Kidney (tissue), 14 donors: ENCODE results near the gene SVOPL. TPM values are rescaled to one million over a fixed set of nuclear protein-coding genes. Genes with fewer than 3 reads are reported as not detected.

Source experiments
- DNase-seq, 5 donors: peaks; one replicate each; pipeline ENCODE4 v3.0.0-alpha.2; 2013 to 2020
- FAIRE-seq: peaks from 2 replicates; lab custom pipeline; 2012; peaks lifted over from hg19 to GRCh38; lab: Jason Lieb, UNC
- H3K27ac ChIP-seq, 2 donors: one replicate each; pipeline ENCODE4 v1.7.0; 2013; ENCODE audit warnings: low read depth in 2 of 2, low read length in 2 of 2, inconsistent platforms in 1 of 2
- H3K27me3 ChIP-seq: one replicate; pipeline ENCODE4 v1.7.1; 2013; ENCODE audit warnings: low read length, inconsistent platforms; ENCODE audit not compliant: control insufficient read depth, insufficient read depth
- H3K36me3 ChIP-seq, 3 donors: one replicate each; pipeline versions ENCODE4 v1.7.0 to v1.7.1; 2013; ENCODE audit warnings: low read length in 3 of 3, control low read depth in 1 of 3, inconsistent platforms in 1 of 3; ENCODE audit not compliant: insufficient read depth in 3 of 3, control insufficient read depth in 2 of 3
- H3K4me1 ChIP-seq, 3 donors: one replicate each; pipeline versions ENCODE4 v1.7.0 to v1.7.1; 2013; ENCODE audit warnings: low read length in 3 of 3, inconsistent platforms in 1 of 3, low read depth in 1 of 3; ENCODE audit not compliant: control insufficient read depth in 2 of 3, insufficient read depth in 2 of 3
- H3K4me3 ChIP-seq, 3 donors: one replicate each; pipeline versions ENCODE4 v1.7.0 to v1.8.1; 2013; ENCODE audit warnings: low read length in 3 of 3, control low read depth in 1 of 3, inconsistent platforms in 1 of 3
- H3K9ac ChIP-seq, 3 donors: one replicate each; pipeline versions ENCODE4 v1.7.0 to v1.7.1; 2013; ENCODE audit warnings: low read length in 3 of 3, control low read depth in 1 of 3, inconsistent platforms in 1 of 3
- H3K9me3 ChIP-seq, 3 donors: one replicate each; pipeline versions ENCODE4 v1.7.0 to v1.7.1; 2013; ENCODE audit warnings: low read length in 3 of 3, control low read depth in 1 of 3, inconsistent platforms in 1 of 3; ENCODE audit not compliant: control insufficient read depth in 2 of 3, insufficient read depth in 1 of 3
- intact Hi-C: fragments of 100-400 bp; cut with DNase I; formaldehyde crosslinking; loops from one replicate; pipeline ENCODE4 v1.11.1; 2022
- polyA plus RNA-seq: library from polyadenylated mRNA; stranded (reverse); fragments of 350-450 nt; fragmentation: Illumina TruSeq; extraction: RNeasy Lipid Tissue Mini Kit (QIAGEN cat#74804); gene quantifications from one replicate; pipeline ENCODE4 v1.2.3, GENCODE V29; 2014; ENCODE audit warnings: low read depth, low replicate concordance; ENCODE audit not compliant: insufficient read depth
- total RNA-seq: library from RNA; stranded (reverse); fragmentation: NEBNext Ultra II Directional; extraction: Animal tissue kit (Norgen Biotek cat#: 25700); gene quantifications from one replicate; pipeline ENCODE4 v1.2.1, GENCODE V29; 2021
- TF ChIP-seq, protein P1 (sequence below): IDR thresholded peaks from 3 replicates; pipeline ENCODE4 v1.5.1; 2012; ENCODE audit warnings: mild to moderate bottlenecking, moderate library complexity, borderline replicate concordance; ENCODE audit not compliant: insufficient read depth; ENCODE audit errors: extremely low read depth
- donor health status: control.
- donor health status: control.
- donor health status: control.
- donor health status: control.
- donor health status: control.
- donor health status: DM: yes; HTN: yes; CAD: no.
- donor health status: Normal renal cell carcinoma (clear cell type).

Gene SVOPL
- total and polyA plus RNA-seq, 2 donors from 2014 or later, result 2.4 to 5.1 TPM

DNA sequence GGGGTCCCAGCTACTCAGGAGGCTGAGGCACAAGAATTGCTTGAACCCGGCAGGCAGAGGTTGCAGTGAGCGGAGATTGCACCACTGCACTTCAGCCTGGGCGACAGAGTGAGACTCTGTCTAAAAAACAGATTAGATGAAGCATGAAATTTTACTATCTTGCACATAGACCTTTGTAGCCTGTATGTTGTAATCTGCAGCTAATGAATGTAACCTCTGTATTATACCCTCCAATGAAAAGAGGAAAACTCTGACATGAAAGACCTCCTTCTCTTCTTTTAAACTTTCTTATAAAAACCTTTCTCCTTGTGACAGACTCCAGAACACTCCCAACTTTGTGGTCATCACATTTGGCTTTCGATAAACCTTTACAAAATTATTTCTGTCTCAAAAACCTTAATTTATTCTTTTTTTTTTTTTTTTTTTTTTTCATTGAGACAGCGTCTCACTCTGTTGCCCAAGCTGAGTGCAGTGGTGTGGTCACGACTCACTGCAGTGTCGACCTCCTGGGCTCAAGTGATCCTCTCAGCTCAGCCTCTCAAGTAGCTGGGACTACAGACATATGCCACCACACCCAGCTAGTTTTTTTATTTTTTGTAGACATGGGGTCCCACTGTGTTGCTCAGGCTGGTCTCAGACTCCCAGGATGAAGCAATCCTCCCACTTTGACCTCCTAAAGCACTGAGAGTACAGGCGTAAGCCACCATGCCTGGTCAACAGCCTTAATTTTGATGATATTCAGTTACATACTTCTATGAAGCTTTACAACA lies 97.4 kb downstream of the SVOPL start:
- intact Hi-C loops, result no loop called here
- Histone ChIP-seq H3K9me3 (no peaks in the 10 kb centered on the region), H3K27me3 (no peaks in the 10 kb centered on the region), H3K27ac (no peak overlapping the region), H3K4me3 (no peak overlapping the region), H3K4me1 (no peaks in the 10 kb centered on the region), H3K9ac (no peak overlapping the region), H3K36me3 (no peaks in the 10 kb centered on the region)
- TF ChIP-seq, protein P1, sequence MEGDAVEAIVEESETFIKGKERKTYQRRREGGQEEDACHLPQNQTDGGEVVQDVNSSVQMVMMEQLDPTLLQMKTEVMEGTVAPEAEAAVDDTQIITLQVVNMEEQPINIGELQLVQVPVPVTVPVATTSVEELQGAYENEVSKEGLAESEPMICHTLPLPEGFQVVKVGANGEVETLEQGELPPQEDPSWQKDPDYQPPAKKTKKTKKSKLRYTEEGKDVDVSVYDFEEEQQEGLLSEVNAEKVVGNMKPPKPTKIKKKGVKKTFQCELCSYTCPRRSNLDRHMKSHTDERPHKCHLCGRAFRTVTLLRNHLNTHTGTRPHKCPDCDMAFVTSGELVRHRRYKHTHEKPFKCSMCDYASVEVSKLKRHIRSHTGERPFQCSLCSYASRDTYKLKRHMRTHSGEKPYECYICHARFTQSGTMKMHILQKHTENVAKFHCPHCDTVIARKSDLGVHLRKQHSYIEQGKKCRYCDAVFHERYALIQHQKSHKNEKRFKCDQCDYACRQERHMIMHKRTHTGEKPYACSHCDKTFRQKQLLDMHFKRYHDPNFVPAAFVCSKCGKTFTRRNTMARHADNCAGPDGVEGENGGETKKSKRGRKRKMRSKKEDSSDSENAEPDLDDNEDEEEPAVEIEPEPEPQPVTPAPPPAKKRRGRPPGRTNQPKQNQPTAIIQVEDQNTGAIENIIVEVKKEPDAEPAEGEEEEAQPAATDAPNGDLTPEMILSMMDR, result no peak
- DNase-seq (no peak), FAIRE-seq (no peak)

GRCh38 chr7:138602451-138602850 lies 98.7 kb downstream of the SVOPL start:
- Histone ChIP-seq H3K36me3 (no peaks in the 10 kb centered on the region), H3K27ac (no peak overlapping the region), H3K27me3 (no peaks in the 10 kb centered on the region), H3K9ac (no peak overlapping the region), H3K9me3 (no peaks in the 10 kb centered on the region), H3K4me3 (no peak overlapping the region), H3K4me1 (no peaks in the 10 kb centered on the region)
- intact Hi-C loops, result no loop called here
- TF ChIP-seq, protein P1, result no peak
- FAIRE-seq (no peak), DNase-seq (no peak)

DNA sequence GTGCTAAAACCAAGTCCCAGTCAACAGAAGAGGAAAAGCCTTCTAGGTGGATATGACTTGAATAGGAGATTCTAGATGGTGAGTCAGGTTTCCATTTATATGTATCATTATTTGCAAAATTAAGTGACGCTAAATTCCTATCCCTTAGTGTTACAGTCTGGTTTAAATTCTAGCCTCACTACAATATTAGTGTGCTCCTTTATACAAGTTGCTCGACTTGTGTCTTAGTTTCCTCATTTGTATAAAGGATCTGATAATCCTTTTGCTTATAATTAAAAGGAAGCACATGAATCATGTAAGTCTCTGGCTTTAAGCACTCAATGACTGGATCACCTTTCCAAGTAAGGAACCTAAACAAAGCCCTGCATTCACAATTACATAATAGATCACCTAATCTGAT lies 105.7 kb downstream of the SVOPL start:
- intact Hi-C loops, result no loop called here
- FAIRE-seq (no peak), DNase-seq (no peak)
- Histone ChIP-seq H3K9me3 (no peaks in the 10 kb centered on the region), H3K27me3 (no peaks in the 10 kb centered on the region), H3K4me3 (no peak overlapping the region), H3K4me1 (no peaks in the 10 kb centered on the region), H3K27ac (no peak overlapping the region), H3K9ac (no peak overlapping the region), H3K36me3 (no peaks in the 10 kb centered on the region)
- TF ChIP-seq, protein P1, result no peak
